GM21447 (cell line): ENCODE measurements around the gene TRIM71.
"Not testable (repeated sequence)": the region's sequence is repeated elsewhere in the genome, so short reads cannot be mapped to it uniquely, and the experiment has no call there.

ENCODE experiments used
- ATAC-seq: cut with Tn5 transposase; IDR thresholded peaks from one replicate; pipeline ENCODE4 v1.9.1; 2021; ENCODE audit not compliant: unreplicated experiment

TRIM71 gene

DNA sequence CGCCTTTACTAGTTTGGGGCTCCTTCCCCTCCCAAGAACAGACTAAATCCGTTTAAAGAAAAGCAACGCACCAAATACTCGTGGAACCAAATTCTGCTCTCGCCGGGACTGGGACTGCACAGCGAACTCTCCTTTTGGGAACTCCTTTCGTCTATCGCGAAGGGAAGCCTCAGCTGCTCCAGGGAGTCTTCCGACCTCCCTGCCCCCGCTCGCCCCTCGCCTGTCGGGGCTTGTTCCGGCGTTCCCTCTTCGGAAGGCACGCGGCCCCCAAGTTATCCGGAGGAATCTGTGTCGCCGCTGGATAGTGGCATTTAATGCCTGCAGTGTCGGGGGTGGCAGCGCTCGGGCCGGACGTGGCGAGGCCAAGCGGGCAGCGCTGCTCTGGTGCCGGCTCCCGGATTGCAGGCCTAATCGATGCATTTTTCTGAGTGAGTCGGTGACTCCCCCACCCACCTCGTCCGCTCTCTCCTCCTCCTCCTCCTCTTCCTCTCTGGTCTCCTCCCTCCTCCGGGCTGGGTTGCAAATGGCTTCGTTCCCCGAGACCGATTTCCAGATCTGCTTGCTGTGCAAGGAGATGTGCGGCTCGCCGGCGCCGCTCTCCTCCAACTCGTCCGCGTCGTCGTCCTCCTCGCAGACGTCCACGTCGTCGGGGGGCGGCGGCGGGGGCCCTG, at the start of gene TRIM71:
TRIM71 (plus strand) TSS at position 440 of the 671 bp plus-strand sequence; CDS start at position 524, 84 bp downstream.
- no peak for ATAC-seq

DNA sequence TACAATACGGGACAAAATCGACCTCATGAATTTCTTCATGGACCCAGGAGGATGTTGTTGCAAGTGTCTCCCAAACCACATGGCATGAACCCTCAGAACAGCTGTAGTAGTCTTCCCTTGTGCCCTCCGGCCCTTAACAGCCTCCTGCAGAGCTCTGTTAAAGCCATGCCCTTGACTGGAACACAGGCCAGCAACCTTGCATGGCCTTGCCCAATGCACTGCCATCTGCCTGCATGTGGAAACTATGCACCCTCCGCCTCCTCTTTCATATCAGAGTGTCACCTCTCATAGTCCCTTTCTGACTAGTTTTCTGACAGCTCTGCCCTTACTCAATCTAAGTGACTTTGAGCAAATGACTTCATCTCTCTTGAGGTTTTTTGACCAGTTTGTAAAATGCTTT, 39.4 kb upstream of the TRIM71 start:
- no peak for ATAC-seq

GRCh38 chr3:32780071-32780734, 37.6 kb upstream of the TRIM71 start:
- ATAC-seq = no peak

- ATAC-seq = peak; percentile 47
Observed at GRCh38 chr3:32780735-32781210, 37.0 kb upstream of the TRIM71 start.

GRCh38 chr3:32781211-32781968, 36.4 kb upstream of the TRIM71 start:
- peak; percentile 90 for ATAC-seq

- ATAC-seq = not testable (repeated sequence)
Observed at GRCh38 chr3:32781969-32782270, 35.9 kb upstream of the TRIM71 start.

- no peak for ATAC-seq
Observed at GRCh38 chr3:32782407-32782806, 35.4 kb upstream of the TRIM71 start.

GRCh38 chr3:32791833-32792232, 26.0 kb upstream of the TRIM71 start:
- ATAC-seq = no peak

DNA sequence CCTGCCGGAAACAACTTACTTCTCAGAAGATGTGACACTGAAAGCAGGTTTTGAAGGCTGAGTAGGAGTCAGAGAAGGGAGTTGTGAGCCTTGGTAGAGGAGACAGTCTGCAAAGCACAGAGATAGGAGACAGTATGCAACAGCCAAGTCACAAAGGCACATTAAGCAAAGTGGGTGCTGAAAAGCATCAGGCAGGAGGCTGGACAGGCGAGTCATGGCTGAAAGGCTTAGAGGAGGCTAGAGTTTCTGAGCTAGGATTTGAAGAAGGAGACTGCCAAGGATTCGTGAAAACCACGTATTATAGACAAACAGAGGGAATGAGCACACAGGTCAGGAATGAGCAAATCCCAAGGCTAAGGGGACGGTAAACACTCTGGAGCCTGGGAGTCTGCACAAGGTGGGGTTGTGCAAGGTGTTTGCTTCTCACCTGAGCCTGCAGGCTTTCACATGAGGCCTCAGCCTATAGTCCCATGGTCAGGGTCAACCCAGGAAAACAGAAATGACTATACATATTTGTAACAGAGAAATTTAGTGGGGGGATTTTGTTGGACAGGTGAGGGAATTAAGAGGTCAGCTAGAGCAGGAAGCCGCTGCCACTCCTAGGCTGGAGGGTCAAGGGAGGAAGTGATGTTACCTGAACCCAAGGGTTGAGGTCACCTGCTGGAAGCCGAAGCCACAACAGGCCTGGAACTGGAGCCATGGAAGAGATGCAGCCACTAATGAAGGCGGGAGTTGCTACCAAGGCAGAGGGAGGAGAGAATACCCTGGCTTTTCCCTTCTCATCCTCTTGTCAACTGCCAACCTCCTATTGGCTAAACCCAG, 23.1 kb upstream of the TRIM71 start:
- no peak for ATAC-seq

DNA sequence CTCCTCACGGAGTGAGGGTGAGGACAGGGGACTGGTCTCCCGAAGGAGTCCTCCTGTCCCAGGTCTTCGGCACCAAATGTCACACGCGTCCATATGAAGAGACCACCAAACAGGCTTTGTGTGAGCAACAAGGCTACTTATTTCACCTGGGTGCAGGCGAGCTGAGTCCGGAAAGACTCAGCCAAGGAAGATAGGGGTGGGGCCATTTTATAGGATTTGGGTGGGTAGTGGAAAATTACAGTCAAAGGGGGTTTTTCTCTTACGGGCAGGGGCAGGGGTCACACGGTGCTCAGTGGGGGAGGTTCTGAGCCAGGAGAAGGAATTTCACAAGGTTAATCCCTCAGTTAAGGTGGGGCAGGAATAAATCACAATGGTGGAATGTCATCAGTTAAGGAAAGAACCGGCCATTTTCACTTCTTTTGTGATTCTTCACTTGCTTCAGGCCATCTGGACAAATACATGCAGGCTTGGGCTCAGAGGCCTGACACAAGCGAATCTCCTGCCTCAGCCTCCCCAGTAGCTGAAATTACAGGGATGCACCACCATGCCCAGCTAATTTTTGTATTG, 21.3 kb upstream of the TRIM71 start:
- not testable (repeated sequence) for ATAC-seq

DNA sequence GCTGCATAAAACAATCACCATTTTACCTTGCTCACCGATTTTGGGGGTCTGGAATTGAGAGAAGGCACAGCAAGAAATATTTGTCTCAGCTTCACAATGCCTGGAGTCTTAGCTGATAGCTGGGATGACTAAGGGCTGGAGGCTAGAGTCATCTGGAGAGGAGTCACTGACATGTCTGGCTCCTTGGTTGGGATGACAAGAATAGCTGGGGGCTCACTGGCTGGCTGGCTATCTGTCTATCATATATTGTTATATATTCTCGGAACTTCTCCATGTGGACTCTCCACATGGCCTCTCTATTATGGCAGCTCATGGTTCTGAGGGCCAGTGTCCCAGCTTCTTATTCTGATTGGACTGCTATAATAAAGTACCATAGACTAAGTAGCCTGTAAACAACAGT, 20.0 kb upstream of the TRIM71 start:
- no peak for ATAC-seq

GRCh38 chr3:32801440-32801839, 16.4 kb upstream of the TRIM71 start:
- not testable (repeated sequence) for ATAC-seq

GRCh38 chr3:32813180-32813579, 4.6 kb upstream of the TRIM71 start:
- ATAC-seq = peak; percentile 57

DNA sequence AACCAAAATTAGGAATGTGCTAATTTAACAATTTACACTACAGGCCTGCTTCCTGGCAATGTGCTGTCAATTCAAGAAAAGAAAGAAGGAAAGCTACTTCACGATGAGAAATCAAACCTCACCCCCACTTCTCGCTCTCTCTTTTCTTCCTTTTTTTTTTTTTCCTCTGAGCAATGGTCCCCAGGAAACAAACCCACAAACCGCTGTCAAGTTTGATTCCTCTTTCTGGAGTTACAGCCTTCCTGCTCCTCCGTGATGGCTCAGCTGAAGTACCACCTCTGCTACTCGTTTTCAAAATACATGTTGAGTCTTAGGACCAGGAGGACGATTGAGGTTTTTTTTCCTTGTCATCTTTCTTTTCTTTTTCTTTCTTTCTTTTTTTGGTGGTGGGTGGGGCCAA, 3.4 kb upstream of the TRIM71 start:
- ATAC-seq = no peak

DNA sequence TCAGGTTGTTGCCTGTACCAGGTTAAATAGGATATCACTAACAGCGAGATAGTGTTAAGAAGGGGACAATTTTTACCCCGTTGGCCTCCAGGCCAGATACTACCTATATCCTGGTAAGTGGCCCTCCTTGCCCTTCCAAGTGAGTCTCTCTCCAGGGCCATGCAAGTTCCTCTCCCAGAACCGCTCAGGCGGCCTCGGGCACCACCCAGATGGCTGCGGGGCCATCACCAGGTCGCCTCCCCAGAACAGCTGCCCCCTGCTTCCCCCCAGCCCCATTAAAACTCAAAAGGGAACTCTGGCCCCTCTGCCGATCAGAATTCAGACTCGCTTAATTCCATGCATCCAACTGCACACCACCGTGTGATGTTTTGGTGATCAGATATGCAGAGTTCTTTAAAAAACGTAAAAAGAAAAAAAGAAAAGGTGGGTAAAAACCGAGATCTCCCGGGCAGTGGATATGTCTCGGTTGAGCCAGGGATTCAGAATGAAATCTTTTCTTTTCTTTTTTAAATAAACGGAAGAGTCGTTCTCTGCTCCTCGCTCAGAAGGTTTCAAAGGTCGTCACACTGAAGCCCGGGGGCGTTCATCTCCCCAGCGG, 1.9 kb upstream of the TRIM71 start:
- no peak for ATAC-seq

- ATAC-seq = no peak
Observed at GRCh38 chr3:32816439-32817256, 1.1 kb upstream of the TRIM71 start.

DNA sequence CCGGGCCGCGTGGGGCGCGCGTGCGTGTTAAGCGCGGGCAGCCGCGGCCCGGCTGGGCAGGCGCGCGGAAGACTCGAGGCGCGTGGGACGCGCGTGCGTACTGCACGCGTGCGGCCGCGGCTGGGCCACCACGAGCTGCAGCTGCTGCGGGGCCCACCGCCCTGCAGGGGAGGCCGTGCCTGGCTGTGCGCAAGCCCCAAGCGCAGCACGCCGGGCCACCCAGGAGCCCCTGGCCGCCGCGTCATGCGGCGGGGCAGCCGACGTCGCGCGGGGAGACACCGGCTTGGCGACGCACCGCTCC, 590 bp upstream of the TRIM71 start:
- ATAC-seq = no peak

GRCh38 chr3:32818229-32818969, 602 bp downstream of the TRIM71 start:
- ATAC-seq = no peak

DNA sequence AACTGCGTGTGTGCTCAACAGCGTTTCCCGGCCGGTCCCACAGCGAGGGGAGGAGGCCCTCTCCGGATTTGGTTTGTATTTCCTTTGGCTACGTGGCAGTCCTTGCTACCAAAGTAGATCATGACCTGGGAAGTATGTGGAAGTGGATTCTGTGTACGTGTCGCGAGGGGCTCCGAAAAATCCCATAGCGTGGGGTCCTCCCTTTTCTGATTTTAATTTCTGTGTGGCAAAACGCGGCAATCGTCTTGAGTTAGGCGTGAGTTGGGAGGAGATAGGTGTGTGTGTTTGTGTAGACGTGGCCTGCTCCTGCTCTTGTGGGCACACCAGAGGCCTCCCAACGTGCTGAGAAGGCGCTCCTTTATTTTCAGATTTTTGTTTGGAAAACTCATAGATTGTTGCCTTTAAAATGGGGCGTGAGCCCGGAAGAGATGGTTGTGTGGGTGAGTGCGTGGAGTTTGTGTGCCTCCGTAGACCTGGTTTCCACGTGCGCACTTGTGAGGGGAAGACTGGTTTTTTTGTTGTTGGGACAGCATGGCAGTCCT, 1.2 kb downstream of the TRIM71 start:
- ATAC-seq = no peak
